ENCODE data around the gene ECE2.

Gene ECE2

DNA sequence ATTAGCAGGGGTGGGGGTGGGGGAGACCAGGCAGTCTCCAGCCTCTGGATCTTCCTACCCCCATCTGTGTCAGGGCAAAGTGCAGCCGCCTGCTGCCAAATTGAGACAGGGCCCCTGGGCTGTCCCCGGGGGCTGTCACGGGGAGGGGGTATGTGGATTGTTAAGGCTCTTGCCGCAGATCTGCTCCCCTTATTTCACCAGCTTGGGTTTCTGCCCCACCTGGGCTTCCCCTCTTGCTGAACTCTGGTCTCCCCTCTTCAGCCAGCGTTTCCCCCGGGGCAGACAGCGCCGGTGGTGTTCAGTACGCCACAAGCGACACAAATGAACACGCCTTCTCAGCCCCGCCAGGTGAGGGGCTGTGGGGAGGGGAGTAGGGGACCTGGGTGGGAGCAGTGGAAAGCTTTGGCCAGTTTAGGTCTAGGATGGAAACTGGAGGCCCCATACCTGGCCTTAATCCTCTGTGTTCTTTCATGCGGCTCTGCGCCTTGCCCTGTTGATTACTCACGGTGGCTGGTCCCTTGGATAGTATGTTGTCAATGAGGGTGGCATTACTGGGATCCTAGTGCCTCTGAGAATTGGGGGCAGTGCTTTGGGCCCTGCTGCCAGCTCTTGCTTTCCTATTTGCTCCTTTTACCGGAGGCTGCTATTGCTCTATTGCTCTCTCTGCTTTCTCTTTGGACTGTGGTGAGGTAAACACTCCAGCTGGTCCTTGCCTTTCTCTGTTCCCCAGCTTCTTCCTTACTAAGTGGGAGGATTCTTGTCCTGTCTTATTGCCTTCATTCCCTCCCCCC, 40.2 kb downstream of the ECE2 start:
- no peak for DNase-seq

DNA sequence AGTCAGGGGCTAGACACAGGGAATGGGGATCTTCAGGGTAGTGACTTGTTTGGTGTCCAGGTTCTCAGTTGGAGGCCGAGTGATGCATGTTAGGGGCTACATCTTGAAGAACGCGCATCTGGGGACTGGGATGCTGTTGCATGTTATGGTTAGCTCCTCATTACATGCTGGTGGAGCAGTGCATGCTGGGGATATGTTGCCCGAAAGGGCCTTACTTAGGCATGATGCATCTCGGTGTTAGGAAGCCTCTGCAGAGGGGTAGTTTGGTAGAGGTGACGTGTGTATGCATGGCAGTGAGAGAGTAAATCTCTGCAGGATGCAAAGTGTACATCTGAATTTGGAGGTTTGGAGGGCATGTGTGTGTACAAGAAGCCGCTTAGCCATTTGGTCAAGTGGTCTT, 41.0 kb downstream of the ECE2 start:
- DNase-seq = no peak

DNA sequence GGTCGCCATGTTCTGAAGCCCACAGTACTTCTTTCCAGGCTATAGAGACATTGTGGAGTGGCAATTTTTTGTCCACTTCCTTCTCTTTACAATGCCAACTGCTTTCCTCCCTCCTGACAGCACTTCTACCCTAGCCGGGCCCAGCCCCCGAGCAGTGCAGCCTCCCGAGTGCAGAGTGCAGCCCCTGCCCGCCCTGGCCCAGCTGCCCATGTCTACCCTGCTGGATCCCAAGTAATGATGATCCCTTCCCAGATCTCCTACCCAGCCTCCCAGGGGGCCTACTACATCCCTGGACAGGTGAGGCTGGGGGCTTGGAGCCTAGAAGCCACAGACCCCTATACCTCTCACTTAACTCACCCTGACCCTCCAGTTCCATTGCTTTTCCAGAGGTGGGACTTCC, 41.4 kb downstream of the ECE2 start:
- no peak for DNase-seq

DNA sequence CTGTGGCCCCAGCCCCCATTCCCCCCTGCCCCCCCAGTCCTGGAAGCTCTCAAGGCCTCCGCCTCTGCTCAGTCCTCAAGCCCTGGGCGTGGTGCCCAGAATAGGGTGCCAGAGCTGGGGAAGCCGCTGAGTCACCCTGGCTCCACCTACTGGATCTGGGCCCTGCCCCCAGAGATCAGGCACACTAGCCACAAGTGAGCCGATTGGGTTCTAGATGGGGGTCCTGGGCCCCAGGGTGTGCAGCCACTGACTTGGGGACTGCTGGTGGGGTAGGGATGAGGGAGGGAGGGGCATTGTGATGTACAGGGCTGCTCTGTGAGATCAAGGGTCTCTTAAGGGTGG, 44.3 kb downstream of the ECE2 start:
- peak; percentile 52 for DNase-seq

DNA sequence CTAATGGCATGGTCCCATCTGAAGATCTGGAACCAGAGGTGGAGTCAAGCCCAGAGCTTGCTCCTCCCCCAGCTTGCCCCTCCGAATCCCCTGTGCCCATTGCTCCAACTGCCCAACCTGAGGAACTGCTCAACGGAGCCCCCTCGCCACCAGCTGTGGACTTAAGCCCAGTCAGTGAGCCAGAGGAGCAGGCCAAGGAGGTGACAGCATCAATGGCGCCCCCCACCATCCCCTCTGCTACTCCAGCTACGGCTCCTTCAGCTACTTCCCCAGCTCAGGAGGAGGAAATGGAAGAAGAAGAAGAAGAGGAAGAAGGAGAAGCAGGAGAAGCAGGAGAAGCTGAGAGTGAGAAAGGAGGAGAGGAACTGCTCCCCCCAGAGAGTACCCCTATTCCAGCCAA, 45.8 kb downstream of the ECE2 start:
- no peak for DNase-seq

DNA sequence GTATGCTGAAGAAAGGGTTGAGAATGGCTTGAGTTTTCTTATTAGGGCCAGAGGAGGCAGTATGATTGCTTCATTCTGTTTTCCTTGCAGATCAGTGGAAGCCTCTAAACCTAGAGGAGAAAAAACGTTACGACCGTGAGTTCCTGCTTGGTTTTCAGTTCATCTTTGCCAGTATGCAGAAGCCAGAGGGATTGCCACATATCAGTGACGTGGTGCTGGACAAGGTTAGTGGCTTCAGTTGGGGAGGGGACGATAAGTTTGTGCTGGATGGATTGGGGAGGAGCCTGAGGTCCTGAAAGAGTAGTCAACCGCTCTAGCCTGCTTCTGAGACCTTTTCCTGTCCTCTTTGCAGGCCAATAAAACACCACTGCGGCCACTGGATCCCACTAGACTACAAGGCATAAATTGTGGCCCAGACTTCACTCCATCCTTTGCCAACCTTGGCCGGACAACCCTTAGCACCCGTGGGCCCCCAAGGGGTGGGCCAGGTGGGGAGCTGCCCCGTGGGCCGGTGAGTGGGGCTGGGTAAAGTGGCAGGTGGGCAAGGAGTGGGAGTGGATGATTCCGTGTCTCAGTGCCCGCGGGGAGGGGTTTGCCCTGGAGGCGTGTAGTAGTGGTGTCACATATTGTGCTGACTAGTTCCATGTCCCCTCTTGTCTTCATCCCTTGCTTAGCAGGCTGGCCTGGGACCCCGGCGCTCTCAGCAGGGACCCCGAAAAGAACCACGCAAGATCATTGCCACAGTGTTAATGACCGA, 47.1 kb downstream of the ECE2 start:
- no peak for DNase-seq

DNA sequence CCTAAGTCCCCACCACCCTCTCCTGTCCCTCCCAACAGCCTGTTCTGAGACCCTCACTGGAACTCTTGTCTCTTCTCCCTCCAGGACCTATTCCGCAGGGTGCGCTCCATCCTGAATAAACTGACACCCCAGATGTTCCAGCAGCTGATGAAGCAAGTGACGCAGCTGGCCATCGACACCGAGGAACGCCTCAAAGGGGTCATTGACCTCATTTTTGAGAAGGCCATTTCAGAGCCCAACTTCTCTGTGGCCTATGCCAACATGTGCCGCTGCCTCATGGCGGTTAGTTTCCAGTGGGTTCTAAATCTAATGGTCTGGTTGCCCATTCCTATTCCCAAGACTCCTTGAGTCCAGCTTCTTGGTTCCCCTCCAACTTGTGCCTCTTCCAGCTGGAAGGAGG, 47.9 kb downstream of the ECE2 start:
- DNase-seq = no peak

DNA sequence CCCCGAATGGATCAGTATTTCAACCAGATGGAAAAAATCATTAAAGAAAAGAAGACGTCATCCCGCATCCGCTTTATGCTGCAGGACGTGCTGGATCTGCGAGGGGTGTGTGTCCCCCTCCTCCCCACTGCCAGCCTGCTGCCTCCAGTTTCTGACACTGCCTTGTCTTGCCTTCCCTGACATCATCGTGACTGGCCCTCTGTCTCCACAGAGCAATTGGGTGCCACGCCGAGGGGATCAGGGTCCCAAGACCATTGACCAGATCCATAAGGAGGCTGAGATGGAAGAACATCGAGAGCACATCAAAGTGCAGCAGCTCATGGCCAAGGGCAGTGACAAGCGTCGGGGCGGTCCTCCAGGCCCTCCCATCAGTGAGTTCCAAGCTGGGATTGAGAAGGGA, 49.4 kb downstream of the ECE2 start:
- no peak for DNase-seq

DNA sequence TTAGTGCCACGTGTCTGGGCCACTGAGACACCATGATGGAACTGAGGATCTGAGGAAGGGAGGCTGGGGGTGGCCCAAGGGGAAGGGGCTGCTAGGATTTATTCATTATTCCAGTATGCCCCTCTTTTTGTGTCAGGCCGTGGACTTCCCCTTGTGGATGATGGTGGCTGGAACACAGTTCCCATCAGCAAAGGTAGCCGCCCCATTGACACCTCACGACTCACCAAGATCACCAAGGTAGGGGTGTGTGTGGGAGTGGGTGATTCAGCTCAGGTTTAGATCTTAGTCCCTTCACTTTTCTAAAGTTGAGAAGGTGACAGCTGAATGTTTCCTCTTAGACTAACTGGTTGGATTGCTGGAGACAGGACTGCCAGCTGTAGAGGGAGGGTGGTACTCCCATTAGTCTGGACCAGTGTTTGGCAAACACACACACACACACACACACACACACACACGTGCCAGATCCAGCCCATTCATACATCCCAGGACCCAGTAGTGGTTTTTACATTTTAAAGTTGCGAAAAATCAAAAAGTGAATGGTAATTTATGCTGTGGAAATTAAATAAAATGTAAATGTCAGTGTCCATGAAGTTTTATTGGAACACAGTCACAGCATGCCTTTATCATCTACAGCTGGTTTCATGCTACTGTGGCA, 50.0 kb downstream of the ECE2 start:
- DNase-seq = peak; percentile 64

DNA sequence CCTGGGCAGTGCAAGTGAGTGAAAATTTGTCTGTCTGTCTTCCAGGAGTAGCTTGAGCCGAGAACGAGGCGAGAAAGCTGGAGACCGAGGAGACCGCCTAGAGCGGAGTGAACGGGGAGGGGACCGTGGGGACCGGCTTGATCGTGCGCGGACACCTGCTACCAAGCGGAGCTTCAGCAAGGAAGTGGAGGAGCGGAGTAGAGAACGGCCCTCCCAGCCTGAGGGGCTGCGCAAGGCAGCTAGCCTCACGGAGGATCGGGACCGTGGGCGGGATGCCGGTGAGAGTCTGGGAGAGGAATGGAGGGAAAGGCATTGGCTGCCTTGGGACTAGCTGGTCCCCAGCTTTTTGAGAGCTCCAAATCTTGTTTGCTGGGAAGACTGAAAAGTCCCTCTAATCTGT, 51.3 kb downstream of the ECE2 start:
- DNase-seq = no peak

DNA sequence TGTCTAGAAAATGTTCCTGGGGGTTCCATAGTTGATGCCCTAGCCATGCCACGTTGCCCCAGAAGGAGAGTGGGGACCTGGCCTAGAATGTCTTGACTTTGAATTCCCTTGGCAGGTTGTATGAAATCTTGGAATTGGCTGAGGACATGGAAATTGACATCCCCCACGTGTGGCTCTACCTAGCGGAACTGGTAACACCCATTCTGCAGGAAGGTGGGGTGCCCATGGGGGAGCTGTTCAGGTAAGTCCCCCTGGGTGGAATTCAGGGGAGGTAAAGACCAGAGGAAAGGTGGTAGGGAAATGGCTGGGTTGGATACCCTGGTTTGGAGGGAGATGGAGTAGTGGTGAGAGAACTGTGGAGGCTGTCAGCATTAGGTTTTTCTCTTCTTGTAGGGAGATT, 52.7 kb downstream of the ECE2 start:
- DNase-seq = no peak

DNA sequence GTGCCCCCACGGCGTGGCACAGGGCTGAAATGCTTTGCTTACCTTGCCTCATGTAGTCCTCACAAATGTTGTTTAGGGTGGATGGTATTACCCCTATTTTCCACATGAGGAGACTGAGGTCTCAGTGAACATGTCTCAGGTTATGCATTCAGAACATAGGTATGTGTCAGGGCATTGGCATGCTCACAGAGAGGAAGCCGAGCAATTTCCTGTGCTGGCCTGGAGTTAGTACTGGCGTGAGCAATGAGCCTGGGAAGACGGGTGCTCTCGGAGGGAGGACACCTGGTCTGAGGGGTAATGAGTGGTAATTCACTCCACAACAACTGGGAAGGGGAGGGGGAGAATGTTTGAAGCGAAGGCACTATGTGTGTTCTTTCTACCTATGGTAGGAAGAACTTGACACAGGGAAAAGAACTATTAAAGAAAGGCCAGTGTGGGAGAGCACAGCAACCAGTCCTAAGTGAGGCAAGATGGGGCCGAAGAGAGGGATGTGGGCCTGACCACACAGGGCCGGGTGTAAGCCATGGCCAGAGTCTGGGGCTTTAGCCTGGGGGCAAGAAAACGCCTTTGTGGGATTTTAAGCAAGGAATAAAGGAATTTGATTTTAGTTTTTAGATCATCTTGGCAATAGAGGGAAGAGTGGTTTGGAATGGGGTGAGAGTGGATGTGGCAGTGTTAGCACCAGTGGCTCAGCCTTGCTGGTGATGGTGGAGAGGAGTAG, 56.7 kb downstream of the ECE2 start:
- no peak for DNase-seq

DNA sequence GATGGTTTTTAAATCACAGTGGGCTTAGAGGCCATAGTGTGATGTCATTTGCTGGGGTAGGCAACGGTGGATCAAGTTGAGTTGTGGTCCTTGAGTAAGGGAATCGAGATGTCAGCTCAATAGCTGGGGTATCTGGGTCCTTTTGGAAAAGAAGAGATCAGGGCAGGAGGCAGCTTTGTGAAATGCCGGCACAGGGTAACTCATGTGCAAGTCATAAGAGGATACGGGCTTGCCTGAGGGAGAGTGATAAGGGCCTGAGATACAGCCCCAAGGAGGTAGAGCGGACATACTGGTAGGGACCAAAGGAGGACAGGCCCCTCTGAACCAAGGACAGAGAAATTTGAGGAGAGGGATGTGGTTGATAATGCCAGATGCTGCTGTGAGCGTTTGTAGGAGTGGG, 57.4 kb downstream of the ECE2 start:
- no peak for DNase-seq

DNA sequence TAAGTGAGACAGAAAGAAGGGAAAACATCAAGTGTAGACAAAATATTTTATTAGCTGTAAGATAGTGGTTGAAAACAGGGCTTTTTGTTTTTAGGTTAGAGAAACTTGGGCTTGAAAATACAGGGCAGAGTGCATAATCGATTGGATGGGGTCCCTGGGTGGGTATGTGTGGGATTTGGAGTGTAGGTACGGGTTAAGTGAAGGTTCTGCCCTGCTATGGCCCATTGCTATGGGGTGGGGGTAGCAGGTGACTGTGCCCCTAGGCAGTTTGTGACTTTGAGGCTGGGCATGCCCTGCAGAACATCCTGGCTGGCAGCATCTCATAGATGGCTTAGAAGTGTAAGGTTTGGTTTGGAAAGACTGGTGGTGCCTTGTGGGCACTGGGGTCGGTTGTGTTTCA, 57.9 kb downstream of the ECE2 start:
- DNase-seq = no peak

DNA sequence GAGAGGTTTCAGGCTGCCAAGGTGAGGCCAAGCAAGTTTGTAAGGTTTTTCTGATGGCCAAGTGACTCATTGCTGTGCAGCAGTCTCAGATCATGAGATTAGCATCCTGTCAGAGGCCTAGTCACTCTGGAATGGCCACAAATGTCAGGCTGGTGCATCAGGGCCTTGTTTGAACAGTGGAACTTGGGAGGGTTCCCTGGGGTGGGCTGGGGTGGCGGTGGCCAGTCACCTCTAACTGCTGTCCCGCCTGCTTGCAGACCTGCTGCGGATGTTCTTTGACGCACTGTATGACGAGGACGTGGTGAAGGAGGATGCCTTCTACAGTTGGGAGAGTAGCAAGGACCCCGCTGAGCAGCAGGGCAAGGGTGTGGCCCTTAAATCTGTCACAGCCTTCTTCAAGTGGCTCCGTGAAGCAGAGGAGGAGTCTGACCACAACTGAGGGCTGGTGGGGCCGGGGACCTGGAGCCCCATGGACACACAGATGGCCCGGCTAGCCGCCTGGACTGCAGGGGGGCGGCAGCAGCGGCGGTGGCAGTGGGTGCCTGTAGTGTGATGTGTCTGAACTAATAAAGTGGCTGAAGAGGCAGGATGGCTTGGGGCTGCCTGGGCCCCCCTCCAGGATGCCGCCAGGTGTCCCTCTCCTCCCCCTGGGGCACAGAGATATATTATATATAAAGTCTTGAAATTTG, 58.8 kb downstream of the ECE2 start:
- peak; percentile 62 for DNase-seq

DNA sequence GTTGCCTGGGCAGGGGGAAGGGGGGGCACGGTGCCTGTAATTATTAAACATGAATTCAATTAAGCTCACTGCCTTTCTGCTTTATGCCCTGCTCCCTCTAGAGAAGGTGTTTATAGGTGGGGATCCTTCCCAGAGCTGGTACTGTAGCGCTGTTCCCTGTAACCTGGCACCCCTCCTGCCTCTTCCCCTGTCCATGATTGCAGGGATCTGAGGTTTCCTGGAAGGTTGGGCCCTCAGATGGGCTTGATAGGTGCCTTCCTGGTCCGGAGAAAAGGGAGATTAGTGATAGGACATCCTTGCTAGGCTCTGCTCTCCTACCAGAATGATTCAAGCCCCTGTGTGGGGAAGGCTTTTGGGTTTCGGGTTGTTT, 59.5 kb downstream of the ECE2 start:
- no peak for DNase-seq

DNA sequence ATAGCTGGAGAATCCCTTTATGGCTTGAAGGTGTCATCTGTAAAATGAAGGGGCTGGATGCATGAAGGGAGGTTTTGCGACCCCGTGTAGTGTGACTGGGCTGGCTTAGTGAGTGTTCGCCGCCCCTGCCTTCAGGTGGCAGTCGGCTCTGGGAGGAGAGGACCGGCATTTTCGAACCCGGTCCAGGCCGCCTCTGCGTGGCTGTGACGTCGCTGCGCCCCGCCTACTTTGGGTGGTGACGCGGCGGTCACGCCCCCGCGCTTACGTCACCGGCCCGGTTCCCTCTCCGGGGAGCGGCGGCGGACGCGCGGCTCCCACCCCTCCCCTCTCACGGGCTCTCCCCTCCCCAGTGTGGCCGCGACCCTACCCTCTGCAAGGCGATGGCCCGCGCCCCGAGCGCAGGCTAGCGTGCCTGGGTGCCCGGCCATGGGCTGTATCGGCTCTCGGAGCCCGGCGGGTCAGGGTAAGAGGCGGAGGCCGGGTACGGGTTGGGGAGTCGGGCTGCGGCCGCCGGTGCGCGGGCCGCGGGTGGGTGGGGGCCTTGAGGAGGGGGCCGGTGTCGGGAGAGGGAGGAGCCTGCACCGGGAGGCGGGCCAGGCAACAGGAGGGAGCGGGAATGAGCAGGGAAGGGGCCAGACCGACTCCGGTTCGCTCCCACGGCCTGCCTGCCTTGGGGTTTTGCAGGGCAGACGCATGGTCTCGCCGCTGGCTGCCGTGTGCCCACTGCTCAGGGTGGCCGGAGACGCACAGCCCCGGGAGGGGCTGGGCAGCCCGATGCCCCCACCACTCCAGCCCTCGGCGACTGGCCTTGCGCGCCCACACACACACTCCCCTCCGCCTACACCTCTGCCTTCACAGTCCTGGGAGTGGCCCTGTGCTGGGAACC, 60.1 kb downstream of the ECE2 start:
- DNase-seq = peak; percentile 85

DNA sequence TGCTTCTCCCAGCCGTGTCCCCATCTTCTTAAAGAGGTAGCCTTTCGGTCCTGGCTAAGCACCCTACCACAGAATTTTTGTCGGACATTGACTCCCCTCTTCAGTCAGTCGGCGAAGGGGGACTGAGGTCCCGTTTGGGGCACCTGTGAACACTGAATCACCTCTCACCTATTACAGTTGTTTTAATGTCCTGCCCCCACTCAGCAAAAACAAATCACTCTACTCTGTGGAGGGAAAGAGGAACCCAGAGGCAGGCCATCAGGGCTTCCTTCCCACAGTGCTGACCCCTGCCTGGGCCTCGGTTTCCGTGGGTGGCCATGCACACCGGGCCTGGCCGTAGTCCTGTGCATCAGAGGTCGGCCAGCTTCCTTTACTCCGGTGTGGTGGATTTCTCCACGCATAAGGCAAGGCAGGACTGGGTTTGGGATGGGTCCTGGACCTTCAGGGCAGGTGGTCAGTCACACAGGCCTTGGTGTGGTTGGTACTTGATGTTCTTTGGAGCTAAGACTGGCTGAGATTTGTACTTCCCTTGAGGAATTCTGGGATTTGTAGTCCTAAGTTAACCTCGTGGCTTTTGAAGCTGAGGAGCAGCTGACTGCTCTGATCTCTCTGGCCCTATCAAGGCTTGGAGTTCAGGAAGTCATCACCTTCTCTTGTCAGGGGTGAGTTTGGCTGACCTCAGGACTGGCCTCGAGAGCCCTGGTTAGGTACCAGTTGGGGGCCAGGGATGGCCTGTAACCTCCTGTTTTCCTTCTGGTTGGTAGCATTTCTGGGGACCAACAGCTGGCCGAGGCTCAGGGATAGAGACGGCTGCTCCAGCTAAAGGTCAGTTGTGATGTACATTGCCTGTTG, 61.0 kb downstream of the ECE2 start:
- no peak for DNase-seq

DNA sequence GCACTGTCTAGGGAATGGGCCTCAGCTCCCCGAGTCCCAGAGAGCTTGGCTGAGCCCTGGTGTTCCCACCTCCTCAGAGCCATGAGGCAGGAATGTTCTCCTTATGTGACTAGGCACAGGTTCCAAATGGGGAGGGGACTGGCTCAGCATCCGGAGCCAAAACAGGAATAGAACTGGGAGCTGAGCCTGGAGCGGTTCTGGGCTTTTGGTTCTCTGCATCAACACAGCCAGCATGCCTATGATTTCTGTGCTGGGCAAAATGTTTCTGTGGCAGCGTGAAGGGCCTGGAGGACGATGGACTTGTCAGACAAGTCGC, 61.5 kb downstream of the ECE2 start, which contains the start of gene FAM131A:
TSS of gene FAM131A (plus strand) at position 202 of the 316 bp plus-strand sequence. CDS start at position 233, 31 bp downstream.
- no peak for DNase-seq

DNA sequence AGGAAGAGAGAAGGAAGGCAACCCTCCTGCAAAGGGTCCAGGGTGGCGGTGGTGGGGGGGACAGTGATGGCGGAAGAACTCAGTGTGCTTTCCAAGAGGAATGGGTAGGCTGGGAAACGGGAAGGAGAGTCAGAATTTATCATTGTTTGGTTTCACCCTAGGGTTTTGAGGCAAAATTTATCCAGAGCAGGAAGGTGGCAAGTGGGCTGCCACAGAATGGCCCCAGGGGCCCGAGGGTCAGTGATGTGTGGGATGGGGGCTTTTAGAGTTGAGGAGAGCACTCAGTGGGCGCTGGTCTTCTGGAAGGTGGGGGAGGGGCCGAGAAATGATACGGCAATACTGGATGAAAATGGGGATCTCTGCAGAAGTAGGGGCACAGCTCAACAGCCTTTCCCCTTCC, 62.2 kb downstream of the ECE2 start:
- DNase-seq = no peak

DNA sequence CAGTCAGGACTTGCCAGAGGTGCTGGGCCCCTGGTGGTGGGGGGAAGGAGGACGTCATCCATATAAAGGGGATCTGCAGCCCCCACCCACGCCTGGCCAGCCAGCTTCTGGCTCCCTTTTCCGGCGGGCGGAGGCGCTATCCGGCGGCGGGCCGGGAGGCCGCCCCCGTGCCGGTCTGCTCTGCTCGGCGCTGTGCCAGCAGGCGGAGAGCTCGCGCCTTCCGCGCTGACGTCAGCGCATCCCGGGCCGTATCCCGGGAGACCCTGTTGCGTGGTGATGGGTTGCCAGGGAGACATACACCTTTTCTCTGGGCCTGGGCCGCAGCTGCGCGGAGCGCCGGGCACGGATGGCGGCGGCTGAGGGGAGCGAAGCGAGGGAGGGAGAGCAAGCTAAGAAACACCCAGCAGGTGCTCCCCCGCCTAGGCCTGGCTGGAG, 62.7 kb downstream of the ECE2 start:
- no peak for DNase-seq
